HG02588 (cell line): ENCODE data around the gene SETBP1.

Experiments used
- ATAC-seq: cut with Tn5 transposase; IDR thresholded peaks from one replicate; pipeline ENCODE4 v1.9.1; 2021; ENCODE audit warnings: mild to moderate bottlenecking, moderate library complexity; ENCODE audit not compliant: unreplicated experiment

The SETBP1 gene

GRCh38 chr18:44702594-44702993, 21.9 kb downstream of the SETBP1 start:
- ATAC-seq: no peak

- ATAC-seq: no peak
Observed at GRCh38 chr18:44704135-44704789, 23.6 kb downstream of the SETBP1 start.

- ATAC-seq: no peak
Observed at GRCh38 chr18:44705075-44705675, 24.5 kb downstream of the SETBP1 start.

- no peak for ATAC-seq
Observed at GRCh38 chr18:44708451-44709083, 27.9 kb downstream of the SETBP1 start.

GRCh38 chr18:44709307-44710126, 28.8 kb downstream of the SETBP1 start:
- ATAC-seq: peak; percentile 93

- ATAC-seq: no peak
Observed at GRCh38 chr18:44710931-44711330, 30.2 kb downstream of the SETBP1 start.

GRCh38 chr18:44712025-44712424, 31.3 kb downstream of the SETBP1 start:
- no peak for ATAC-seq

- no peak for ATAC-seq
Observed at GRCh38 chr18:44713435-44713834, 32.7 kb downstream of the SETBP1 start.

- ATAC-seq: no peak
Observed at GRCh38 chr18:44714376-44714775, 33.7 kb downstream of the SETBP1 start.

GRCh38 chr18:44715245-44715644, 34.6 kb downstream of the SETBP1 start:
- no peak for ATAC-seq

- no peak for ATAC-seq
Observed at GRCh38 chr18:44715842-44716241, 35.2 kb downstream of the SETBP1 start.

GRCh38 chr18:44716697-44717163, 36.0 kb downstream of the SETBP1 start:
- no peak for ATAC-seq

GRCh38 chr18:44719519-44720060, 38.9 kb downstream of the SETBP1 start:
- ATAC-seq: no peak

- peak; percentile 46 for ATAC-seq
Observed at GRCh38 chr18:44721748-44722147, 41.1 kb downstream of the SETBP1 start.

- ATAC-seq: peak; percentile 32
Observed at GRCh38 chr18:44723411-44723810, 42.7 kb downstream of the SETBP1 start.

GRCh38 chr18:44724105-44724778, 43.6 kb downstream of the SETBP1 start:
- ATAC-seq: no peak

GRCh38 chr18:44725300-44726058, 44.8 kb downstream of the SETBP1 start:
- ATAC-seq: peak; percentile 50

- ATAC-seq: no peak
Observed at GRCh38 chr18:44726059-44726421, 45.4 kb downstream of the SETBP1 start.

GRCh38 chr18:44727291-44727690, 46.6 kb downstream of the SETBP1 start:
- no peak for ATAC-seq

GRCh38 chr18:44729631-44730101, 49.0 kb downstream of the SETBP1 start:
- no peak for ATAC-seq
